ENCODE results near the gene PTPN3.

DNA sequence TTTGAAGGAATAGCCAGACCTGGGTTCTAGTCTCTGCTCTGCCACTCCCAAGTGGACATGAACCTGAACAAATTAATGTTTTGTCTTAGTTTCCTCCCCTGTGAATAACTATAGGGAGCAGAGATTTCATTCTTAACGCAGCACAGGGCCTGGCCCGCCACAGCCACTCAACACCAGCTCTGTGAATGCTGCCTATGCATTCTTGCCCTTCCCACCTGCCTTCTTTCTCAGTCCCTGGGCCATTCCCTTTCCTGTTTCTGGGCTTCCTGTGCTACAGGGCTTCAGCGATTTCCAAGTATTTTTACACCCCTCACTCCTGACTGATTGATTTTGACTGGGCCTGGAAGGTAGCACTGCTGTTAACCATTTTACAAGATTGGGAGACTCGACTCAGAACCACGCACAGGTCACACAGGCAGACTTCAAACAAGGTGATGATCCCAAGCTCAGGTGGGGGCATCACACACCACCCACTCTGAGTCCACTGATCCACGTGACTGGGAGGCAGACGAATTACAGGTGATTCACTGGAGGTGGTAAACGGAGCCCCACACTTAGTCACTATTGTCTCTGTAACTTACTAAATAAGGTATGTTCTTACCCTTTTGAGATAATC is 21.4 kb downstream of the PTPN3 start:
- TF ChIP-seq, protein P1, sequence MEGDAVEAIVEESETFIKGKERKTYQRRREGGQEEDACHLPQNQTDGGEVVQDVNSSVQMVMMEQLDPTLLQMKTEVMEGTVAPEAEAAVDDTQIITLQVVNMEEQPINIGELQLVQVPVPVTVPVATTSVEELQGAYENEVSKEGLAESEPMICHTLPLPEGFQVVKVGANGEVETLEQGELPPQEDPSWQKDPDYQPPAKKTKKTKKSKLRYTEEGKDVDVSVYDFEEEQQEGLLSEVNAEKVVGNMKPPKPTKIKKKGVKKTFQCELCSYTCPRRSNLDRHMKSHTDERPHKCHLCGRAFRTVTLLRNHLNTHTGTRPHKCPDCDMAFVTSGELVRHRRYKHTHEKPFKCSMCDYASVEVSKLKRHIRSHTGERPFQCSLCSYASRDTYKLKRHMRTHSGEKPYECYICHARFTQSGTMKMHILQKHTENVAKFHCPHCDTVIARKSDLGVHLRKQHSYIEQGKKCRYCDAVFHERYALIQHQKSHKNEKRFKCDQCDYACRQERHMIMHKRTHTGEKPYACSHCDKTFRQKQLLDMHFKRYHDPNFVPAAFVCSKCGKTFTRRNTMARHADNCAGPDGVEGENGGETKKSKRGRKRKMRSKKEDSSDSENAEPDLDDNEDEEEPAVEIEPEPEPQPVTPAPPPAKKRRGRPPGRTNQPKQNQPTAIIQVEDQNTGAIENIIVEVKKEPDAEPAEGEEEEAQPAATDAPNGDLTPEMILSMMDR (IDR thresholded peaks at IDR 0.05): no peak
- no peak for TF ChIP-seq POLR2A (IDR thresholded peaks at IDR 0.05)
